Measurements from ENCODE around the gene EPS8L3.
"Not testable (repeated sequence)": the region's sequence is repeated elsewhere in the genome, so short reads cannot be mapped to it uniquely, and the experiment has no call there.

The EPS8L3 gene

DNA sequence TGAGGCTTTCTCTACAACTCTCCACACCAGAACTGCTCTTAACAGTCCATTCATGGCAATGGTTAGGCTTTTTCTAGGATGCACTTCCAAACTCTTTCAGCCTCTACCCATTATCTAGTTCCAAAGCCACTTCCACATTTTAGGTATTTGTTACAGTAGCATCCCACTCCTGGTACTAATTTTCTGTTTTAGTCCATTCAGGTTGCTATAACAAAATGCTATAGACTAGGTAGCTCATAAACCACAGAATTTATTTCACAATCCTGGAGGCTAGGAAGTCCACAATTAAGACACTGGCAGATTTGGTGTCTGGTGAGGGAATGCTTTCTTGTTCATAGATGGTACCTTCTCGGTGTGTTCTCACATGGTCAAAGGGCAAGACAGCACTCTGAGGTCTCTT lies 17.3 kb upstream of the EPS8L3 start:
- no peak for DNase-seq (ENCODE audit: low read depth in 2 of 2)

DNA sequence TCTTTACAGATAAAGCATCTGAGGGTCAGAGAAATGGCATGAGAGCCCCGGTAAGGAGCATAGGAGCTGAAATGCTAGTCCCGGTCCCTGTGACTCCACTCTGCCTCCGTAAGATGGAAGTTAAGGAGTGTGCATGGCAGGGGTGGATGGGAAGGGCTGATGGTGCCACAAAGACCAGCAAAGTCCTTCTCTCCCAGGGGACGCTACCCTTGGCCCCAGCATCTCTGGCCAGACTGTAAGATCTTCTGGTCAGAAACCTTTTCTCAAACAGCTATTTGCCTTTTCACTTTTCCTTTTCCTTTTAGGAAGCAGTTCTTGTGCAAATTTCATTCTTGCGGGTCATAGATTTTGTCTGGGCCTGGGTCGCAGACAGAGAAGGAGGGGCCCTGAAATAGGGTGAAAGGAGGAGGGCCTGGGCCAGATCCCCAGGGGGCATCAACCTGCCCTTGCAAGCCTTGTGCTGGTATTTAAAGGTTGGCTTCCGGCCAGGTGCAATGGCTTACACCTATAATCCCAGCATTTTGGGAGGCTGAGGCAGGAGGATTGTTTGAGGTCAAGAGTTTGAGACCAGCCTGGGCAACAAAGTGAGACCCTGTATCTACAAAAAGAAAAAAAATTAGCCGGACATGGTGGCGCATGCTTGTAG lies 14.4 kb upstream of the EPS8L3 start:
- DNase-seq (ENCODE audit: low read depth in 2 of 2): no peak

- DNase-seq (ENCODE audit: low read depth in 2 of 2): no peak
Measured at GRCh38 chr1:109777436-109777835, 13.7 kb upstream of the EPS8L3 start.

DNA sequence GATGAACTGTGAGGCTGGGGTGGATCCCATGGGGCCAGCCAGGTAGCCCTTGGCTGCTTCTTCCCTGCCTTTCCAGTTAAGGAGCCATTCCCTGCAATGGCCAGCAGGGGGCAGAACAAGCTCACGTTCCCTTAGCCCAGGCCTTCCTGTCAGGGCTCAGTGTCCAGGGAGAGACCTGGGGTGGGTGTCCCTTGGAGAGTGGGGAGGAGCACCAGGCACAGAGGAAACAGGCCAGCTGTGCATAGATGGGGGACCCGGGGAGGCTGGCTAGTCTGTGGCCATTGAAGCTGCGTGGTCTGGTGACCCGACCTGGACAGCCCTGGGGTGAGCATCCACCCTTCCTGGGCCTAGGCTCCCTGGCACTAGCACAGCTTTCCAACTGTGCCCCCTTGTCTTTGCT lies 13.2 kb upstream of the EPS8L3 start:
- peak; percentile 47 to 52 for DNase-seq (ENCODE audit: low read depth in 2 of 2)

GRCh38 chr1:109776206-109776835 lies 12.6 kb upstream of the EPS8L3 start:
- no peak for DNase-seq (ENCODE audit: low read depth in 2 of 2)

GRCh38 chr1:109775398-109775797 lies 11.7 kb upstream of the EPS8L3 start:
- DNase-seq (ENCODE audit: low read depth in 2 of 2): no peak

DNA sequence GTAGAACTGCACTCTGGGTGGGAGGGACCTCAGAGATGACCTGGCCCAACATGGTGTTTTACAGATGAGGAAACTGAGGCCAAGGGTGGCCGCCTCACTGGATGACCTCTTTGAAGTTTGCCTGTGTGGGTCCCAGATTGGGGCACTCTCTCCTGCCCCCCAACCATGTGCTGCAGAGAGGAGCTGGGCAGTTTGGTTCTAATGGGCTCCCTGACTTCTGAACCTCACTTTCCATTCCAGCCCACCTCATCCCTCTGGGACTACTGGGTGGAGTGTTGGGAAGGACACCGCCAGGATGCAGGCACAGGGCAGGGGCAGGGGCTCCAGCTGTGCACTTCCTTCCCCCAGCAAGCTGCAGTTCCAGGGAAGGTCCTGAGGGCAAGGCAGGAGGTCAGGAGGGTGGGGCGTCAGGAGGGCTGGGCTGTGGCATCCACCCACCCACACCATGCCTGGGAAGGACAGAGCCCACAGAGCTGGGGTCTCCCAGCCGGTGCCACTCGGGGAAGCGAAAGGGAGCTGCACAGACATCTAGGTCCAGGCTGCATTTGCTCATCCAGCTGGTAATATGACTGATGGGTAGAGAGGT lies 10.3 kb upstream of the EPS8L3 start:
- DNase-seq (ENCODE audit: low read depth in 2 of 2): no peak

- DNase-seq (ENCODE audit: low read depth in 2 of 2): peak; percentile 41 to 42
Measured at GRCh38 chr1:109773203-109773899, 9.6 kb upstream of the EPS8L3 start.

DNA sequence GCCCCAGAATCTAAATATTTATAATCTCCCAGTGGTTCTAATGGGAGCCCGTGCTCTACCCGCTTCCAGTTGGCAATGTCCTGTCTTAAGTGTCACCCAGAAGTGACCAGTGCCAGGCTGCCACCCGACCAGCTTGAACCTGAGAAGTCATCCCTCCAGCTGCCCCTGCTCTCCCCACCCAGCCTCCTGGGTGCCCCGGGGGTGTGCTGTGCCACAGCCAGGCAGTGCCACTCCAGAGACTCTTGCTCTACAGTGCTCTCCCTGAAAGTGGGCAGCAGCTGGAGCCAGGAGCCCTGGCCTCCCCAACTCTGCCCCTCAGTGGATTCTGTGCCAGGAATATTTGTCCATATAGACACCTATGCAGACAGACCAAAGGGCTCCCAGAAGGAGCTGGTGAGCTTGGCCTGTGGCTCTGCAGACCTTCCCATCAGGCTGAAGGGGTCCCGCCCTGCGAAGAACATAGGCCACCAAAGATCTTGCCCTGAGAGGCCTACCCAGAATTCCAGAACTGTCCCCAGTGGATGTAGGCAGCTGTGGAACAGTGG lies 9.0 kb upstream of the EPS8L3 start:
- no peak for DNase-seq (ENCODE audit: low read depth in 2 of 2)

- DNase-seq (ENCODE audit: low read depth in 2 of 2): no peak
Measured at GRCh38 chr1:109771712-109772657, 8.3 kb upstream of the EPS8L3 start.

- no peak for DNase-seq (ENCODE audit: low read depth in 2 of 2)
Measured at GRCh38 chr1:109770331-109771095, 6.8 kb upstream of the EPS8L3 start.

DNA sequence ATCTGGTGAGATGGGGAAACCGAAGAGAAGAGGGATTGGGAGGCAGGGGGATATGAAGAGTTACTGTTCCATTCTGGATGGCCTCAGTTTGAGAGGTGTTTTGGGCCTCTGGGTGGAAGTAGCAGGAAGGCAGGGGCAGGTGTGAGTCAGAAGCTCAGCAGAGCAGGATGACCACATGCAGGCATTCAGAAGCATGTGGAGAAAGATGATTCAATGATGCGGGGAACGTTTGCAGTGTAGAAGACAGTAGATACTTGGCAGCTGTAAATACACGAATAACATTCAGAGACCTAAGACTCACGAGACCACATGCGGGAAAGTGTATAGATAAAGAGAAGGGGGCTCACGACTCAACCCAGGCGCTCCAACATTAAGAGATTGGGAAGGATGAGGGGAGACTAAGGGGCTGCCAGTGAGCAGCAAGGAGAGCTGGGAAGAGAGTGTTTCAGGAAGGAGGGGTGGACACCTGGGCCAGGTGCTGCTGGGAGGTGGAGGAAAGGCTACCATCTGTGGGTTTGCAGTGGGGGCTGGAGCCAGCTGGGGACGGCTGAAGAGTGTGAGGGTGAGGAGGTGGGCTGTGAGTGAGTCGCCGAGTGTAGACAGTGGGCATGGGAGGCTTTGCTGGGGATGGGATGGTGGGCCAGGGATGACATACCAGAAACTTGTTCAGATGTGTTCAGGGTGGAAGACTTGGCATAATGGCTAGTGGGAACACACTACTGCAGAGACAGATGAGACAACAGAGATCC lies 5.8 kb upstream of the EPS8L3 start:
- no peak for DNase-seq (ENCODE audit: low read depth in 2 of 2)

DNA sequence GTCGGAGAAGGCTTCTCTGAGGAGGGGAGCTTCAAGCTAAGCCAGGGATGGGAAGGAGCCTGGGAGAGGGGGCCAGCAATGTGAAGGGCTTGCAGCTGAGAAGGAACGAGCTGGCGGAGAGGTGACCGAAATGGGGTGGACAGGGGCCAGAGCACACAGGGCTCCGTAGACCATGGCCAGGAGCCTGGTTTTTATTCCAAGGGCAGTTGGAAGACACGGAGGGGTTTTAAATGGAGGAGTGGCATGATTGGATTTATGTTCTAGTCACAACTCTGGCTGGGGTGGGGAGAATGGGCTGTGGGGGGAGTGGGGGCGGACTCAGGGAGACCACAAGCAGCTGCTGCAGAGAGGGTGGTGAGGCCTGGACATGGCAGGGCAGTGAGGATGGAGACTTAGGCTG lies 5.1 kb upstream of the EPS8L3 start:
- no peak for DNase-seq (ENCODE audit: low read depth in 2 of 2)

DNA sequence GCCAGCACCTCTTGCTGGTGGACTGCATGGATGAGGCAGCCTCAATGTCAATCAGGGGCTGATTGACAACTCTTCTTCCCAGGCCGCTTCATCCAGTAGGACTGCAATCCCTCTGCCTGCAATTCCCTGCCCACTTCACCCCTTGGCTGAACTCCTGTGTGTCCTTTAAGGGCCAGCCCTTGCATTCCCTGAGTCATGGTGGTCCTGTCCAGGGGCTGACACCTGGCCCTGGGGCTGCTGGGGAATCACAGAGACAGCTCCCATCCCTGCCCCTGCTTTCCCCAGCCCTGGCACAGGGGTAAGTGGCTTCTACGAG lies 4.6 kb upstream of the EPS8L3 start:
- no peak for DNase-seq (ENCODE audit: low read depth in 2 of 2)

DNA sequence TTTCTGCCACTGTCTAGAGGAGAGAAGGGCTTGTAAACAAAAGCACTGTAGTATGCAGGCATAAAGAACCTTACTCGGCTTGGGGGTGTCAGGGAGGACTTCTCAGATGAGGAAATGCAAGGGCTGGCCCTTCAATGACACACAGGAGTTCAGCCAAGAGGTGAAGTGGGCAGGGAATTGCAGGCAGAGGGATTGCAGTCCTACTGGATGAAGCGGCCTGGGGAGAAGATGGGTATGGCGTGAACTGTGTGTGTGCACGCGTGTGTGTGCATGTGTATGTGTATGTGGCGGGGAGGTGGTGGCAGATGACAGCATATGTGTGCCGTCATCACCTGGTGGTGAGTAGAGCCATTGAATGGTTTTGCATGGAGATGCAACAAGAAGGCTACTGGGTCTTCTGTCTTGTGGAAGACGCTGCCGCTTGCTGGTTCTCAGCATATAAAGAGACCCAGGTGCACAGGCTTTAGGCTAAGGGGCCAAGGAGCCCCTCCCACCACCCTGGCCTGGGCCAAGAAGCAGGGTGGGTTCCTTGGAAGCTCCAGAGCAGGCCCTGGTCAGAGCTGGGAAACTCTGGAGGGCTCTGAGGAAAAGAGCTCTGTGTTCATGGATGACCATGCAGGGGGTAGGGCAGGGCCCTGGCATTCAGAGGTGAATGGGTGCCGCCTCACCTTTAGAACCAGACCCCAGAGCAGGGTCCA lies 4.1 kb upstream of the EPS8L3 start:
- no peak for DNase-seq (ENCODE audit: low read depth in 2 of 2)

GRCh38 chr1:109766991-109767636 lies 3.4 kb upstream of the EPS8L3 start:
- DNase-seq (ENCODE audit: low read depth in 2 of 2): not testable (repeated sequence)

DNA sequence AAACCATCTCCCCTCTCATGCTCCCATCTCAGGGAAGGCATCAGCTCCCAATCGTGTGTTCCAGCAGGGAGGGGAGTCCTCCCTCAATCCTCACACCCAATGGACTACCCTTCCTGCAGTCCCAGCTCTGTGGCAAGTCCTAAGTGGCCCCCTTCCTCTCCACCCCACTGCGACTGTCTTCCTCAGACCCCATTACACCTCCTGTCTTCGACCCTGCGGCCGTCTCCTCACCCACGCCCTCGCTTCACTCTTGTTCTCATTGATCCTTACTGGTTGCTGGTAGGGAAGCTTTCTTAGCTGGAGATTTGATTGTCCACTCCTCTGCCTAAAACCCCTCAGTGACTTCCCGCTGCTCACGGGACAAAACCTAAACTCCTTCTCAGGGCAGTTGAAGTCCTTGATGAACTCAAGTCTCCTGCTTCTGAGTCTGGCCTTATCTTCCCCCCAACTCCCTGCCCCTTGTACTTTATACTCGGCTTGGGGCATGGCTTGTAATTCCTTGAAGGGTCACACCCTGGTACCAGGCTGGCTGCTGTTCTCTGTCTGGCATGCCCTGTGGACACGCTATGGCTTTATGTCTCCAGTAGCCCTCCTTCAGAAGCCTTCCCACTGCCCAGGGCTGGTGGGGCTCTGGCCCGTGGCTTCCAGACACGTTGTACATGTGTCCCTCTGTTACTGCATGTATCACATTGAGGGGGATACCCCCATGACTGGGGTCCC lies 2.3 kb upstream of the EPS8L3 start:
- DNase-seq (ENCODE audit: low read depth in 2 of 2): no peak

DNA sequence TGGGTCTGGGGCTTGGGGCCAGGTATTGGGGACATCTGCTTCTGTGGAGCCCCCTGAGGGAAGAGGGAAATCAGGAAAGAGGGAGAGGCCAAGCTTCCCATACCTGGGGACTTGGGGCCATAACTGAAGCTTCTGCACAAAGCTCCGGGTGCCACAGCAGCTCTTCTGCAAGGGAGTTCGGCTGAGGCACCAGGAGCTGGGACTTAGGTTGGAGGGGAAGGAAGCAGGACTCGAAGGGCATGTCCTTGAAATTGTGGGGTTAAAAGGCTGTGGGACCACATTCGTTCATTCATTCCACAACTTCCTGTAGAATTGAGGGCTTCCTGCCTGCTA lies 1.7 kb upstream of the EPS8L3 start:
- no peak for DNase-seq (ENCODE audit: low read depth in 2 of 2)

All from stimulated activated CD8-positive, alpha-beta memory T cell treated with anti-CD3 and anti-CD28 coated beads, Interleukin-7, amount 100 ng/mL, for 4 hours (primary cell).